GM18870 (cell line): ENCODE measurements around the gene PURB.
"Not testable (repeated sequence)": the region's sequence is repeated elsewhere in the genome, so short reads cannot be mapped to it uniquely, and the experiment has no call there.

Source experiments
- ATAC-seq: cut with Tn5 transposase; IDR thresholded peaks from one replicate; pipeline ENCODE4 v1.9.1; 2021; ENCODE audit warnings: moderate library complexity; ENCODE audit not compliant: unreplicated experiment

Gene PURB

DNA sequence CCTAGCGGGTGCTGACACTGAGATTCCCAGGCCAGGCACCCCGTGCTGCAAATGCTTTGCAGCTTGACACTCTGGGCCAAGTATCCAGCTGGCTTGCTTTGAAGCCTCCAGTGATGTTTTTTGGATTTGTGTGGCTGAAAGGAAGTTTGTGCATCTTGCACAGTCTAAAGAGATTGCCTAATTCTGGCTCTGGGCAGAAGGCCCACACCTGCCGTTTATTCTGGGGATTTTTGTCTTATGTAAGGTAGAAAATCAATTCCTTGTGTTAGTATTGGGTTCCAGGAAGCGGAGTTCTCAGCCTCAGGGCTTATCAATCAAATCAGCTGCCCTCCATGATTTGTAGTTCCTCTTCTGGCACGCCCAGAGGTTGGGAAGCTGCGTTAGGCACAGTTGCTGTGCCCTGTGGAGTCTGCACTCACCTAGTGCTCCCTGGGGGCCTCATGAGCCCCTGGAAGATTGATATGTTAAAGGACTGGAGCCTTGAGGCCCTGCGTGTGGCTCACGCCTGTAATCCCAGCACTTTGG is 8.4 kb upstream of the PURB start:
- ATAC-seq = no peak

- ATAC-seq = no peak
Measured at GRCh38 chr7:44891791-44892190, 6.5 kb upstream of the PURB start.

- ATAC-seq = no peak
Measured at GRCh38 chr7:44891372-44891771, 6.0 kb upstream of the PURB start.

GRCh38 chr7:44889086-44889781 is 3.9 kb upstream of the PURB start:
- ATAC-seq = no peak

GRCh38 chr7:44887293-44887692 is 2.0 kb upstream of the PURB start:
- ATAC-seq = no peak

GRCh38 chr7:44884621-44885393 is 523 bp downstream of the PURB start:
- peak; percentile 11 for ATAC-seq

DNA sequence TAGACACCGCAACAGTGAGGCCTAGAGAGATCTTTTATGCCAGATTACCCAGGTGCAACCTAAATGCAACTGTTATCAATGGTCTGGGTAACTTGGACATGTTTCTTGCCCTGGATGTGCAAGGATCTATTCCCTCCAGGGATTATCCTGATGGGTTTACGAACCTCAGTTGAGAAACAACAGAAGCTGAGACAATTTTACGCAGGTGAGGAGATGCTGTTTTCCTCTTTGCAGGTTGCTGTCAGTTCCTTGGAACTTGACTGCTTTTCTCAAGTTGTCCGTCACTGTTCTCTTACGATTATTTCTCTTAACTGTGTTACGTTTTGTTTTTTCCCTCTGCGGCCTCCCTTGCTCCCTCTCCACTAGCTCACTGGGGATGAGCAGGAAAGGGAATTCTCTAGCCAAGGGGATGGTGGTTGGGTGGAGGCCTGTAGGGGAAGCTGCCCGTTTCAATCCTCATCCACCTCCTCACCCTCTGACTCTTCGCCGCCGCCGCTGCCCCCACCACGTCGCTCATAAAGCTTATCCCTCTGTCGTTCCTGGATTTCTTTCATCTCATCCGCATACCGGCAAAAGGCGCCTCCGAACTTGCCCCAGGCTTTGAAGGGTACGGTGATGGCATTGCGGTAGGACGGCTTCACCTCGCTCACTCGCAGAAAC is 1.2 kb downstream of the PURB start:
- no peak for ATAC-seq

DNA sequence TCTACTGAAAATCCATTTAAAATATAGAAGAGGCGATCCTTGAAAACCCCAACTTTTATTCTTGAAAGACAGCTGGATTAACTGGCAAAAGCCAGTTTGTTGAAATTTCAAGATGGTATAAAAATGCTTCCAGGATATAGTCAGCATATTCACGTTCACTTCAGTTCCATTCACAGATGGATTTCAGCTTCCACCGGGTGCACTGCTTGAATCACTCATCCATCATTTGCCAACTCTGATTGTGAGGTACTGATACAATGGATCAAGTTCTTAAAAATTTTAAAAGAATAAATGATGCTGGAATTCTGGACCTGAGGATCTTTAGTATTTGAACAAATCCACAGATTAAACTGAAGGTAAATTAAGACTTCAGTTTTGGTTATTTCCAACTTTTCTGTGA is 2.4 kb downstream of the PURB start:
- no peak for ATAC-seq

- ATAC-seq = no peak
Measured at GRCh38 chr7:44881610-44882009, 3.7 kb downstream of the PURB start.

DNA sequence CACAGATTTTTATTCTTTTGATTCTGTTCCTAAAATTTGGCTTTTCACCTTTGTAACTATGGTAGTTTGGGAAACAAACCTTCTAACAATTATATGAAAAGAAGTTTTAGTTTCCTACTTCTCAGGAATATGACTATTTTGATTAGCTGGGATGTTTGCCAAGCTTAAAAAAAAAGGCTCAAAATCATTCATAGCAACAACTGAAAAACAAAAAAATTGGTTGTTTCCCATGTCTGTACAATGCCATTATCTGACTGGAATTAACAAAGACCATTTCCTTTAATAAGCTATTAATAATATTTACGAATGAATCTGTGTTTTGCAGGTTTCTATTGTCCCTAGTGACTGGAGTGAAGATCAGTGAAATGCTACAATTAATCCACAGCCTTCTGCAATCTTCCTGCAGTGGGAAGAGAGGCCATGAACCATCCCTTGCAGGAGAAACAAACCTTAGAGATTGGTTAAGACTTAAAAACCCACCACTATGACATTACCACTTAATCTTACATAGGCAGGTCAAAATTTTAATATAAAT is 4.2 kb downstream of the PURB start:
- no peak for ATAC-seq

- ATAC-seq = no peak
Measured at GRCh38 chr7:44880317-44881018, 4.9 kb downstream of the PURB start.

DNA sequence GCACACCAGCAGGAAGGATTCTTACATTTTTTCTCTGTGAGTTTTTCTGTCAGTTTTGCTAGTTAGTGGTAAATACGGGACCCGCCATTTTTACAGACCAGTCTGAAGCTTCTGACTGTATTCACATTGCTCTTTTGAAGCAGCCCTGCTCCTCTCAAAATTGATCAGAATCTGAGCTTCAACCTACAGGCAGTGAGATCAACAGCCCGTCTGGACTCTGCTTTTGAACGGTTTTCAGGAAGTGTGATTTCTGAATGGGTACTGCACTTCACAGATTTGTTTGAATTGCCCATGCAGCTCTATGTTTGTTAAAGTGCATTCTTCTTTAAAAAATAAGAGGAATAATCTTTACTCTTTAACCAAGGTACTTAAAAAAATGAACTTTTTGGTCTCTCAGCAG is 8.9 kb downstream of the PURB start:
- no peak for ATAC-seq

GRCh38 chr7:44875241-44875640 is 10.1 kb downstream of the PURB start:
- ATAC-seq = no peak

DNA sequence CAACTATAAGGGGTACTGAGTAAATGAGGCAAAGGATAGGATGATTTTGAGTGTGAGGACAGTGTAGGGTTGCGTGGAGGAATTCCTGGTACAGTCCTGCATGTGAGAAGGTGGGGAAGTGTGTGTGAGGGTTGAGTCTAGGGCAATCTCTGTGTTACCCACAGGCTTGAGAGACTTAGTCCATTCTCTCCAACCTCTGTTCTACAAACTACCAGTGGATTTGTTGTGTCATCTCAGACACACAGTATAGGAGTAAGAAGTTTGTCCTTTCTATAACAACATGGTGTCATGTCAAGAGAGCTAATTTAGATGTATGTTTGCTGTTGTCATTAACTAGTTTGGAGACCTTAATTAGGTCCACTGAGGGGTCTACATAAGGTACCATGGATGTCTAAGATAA is 12.5 kb downstream of the PURB start:
- ATAC-seq = no peak

DNA sequence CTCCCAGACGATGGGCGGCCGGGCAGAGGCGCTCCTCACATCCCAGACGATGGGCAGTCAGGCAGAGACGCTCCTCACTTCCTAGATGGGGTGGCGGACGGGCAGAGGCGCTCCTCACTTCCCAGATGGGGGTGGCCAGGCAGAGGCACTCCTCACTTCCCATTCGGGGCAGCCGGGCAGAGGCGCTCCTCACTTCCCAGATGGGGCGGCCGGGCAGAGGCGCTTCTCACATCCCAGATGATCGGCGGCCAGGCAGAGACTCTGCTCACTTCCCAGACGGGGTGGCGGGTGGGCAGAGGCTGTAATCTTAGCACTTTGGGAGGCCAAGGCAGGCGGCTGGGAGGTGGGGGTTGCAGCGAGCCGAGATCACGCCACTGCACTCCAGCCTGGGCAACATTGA is 13.4 kb downstream of the PURB start:
- ATAC-seq = not testable (repeated sequence)

GRCh38 chr7:44870780-44871179 is 14.6 kb downstream of the PURB start:
- ATAC-seq = not testable (repeated sequence)

DNA sequence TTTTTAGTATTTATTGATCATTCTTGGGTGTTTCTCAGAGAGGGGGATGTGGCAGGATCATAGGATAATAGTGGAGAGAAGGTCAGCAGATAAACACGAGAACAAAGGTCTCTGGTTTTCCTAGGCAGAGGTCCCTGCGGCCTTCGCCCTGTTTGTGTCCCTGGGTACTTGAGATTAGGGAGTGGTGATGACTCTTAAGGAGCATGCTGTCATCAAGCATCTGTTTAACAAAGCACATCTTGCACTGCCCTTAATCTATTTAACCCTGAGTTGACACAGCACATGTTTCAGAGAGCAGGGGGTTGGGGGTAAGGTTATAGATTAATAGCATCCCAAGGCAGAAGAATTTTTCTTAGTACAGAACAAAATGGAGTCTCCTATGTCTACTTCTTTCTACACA is 15.0 kb downstream of the PURB start:
- ATAC-seq = not testable (repeated sequence)

DNA sequence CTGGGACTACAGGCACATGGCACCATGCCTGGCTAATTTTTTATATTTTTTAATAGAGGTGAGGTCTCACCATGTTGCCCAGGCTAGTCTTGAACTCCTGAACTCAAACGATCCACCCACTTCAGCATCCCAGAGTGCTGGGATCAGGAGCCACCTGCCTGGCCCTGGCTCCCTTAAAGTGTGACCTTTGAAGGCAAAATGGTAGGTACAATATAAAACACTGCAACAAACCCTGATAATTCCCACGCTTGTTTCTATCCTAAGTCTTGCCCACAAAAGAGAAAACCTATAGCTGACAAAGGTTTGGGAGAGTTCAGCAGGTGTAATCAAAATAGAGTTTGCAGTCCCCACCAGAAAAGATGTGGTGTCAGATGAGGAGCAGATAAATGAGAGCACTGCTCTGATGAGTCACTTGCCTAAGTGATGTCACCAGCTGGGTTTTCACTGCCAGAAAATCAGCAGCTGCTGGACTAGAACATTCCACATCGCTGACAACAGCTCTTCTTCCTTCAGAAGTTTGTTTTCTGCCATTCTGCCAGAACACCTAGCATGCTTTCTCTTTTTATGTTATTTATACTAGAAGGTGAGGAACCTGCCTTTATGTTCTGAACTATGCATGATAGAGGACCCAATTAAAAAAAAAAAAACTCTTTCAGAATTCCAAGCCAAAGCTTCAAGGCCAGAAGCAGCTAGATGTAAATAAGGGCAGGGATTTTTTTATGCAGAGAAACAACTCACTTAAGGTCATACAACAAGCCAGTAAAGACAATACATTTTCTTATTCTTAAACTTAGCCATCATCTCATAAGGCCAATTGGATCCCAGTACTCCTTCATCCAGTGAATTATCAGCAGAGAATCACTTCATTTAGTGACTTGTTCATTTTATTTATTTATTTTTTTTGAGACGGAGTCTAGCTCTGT is 18.0 kb downstream of the PURB start:
- ATAC-seq = no peak

- not testable (repeated sequence) for ATAC-seq
Measured at GRCh38 chr7:44861949-44862348, 23.4 kb downstream of the PURB start.

DNA sequence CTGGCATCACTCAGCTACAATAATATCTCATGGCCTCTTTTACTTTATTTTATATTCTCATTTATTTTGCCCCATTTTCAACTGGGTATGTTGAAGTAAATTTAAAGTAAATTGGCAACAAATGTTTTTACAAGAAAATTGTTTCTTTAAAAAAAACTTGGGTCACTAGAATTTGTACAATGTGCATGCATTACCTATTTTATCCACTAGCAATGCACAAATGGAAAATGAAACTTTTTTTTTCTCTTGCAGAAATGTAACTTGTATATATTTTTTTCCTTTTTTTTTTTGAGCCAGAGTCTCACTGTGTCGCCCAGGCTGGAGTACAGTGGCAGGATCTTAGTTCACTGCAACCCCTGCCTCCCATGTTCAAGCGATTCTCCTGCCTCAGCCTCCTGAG is 27.2 kb downstream of the PURB start:
- no peak for ATAC-seq
